GM18499 (cell line): ENCODE measurements around the gene DMGDH.

Experiments used
- ATAC-seq: cut with Tn5 transposase; IDR thresholded peaks from one replicate; pipeline ENCODE4 v1.9.1; 2021; ENCODE audit warnings: moderate number of reproducible peaks; ENCODE audit not compliant: insufficient read depth, unreplicated experiment

The DMGDH gene

GRCh38 chr5:79020861-79021561 is 48.5 kb downstream of the DMGDH start:
- ATAC-seq = no peak

- no peak for ATAC-seq
Observed at GRCh38 chr5:79014631-79015030, 54.8 kb downstream of the DMGDH start.

GRCh38 chr5:79011869-79012268 is 57.6 kb downstream of the DMGDH start:
- no peak for ATAC-seq

GRCh38 chr5:79011219-79011836 is 58.1 kb downstream of the DMGDH start:
- ATAC-seq = no peak

- no peak for ATAC-seq
Observed at GRCh38 chr5:79008362-79008761, 61.1 kb downstream of the DMGDH start.

- ATAC-seq = no peak
Observed at GRCh38 chr5:79007872-79008271, 61.6 kb downstream of the DMGDH start.

GRCh38 chr5:79005936-79006631 is 63.4 kb downstream of the DMGDH start:
- ATAC-seq = no peak

- ATAC-seq = no peak
Observed at GRCh38 chr5:79005151-79005550, 64.3 kb downstream of the DMGDH start.

GRCh38 chr5:79002374-79002773 is 67.1 kb downstream of the DMGDH start:
- no peak for ATAC-seq

- no peak for ATAC-seq
Observed at GRCh38 chr5:79001471-79001870, 68.0 kb downstream of the DMGDH start.

GRCh38 chr5:78997090-78997489 is 72.4 kb downstream of the DMGDH start:
- no peak for ATAC-seq

- ATAC-seq = no peak
Observed at GRCh38 chr5:78995521-78996007, 73.9 kb downstream of the DMGDH start.

GRCh38 chr5:78993165-78993564 is 76.3 kb downstream of the DMGDH start:
- ATAC-seq = no peak

GRCh38 chr5:78992146-78992545 is 77.3 kb downstream of the DMGDH start:
- no peak for ATAC-seq

GRCh38 chr5:78989080-78989479 is 80.4 kb downstream of the DMGDH start:
- no peak for ATAC-seq

- ATAC-seq = no peak
Observed at GRCh38 chr5:78985725-78986223, 83.7 kb downstream of the DMGDH start.

GRCh38 chr5:78985116-78985724 is 84.3 kb downstream of the DMGDH start, which contains the start of gene ARSB:
Gene ARSB, minus strand, starts transcription at chr5:78985310. Its CDS starts 62 bp downstream, at chr5:78985248.
- ATAC-seq = no peak

- ATAC-seq = no peak
Observed at GRCh38 chr5:78984439-78985115, 84.9 kb downstream of the DMGDH start.

GRCh38 chr5:78983601-78984438 is 85.7 kb downstream of the DMGDH start:
- ATAC-seq = no peak
